ENCODE measurements around the gene ZNF148. TPM values are rescaled to one million over a fixed set of nuclear protein-coding genes. Genes with fewer than 3 reads are reported as not detected.
A peak's percentile ranks its signal among the peaks of the same experiment; 100 is the strongest.

Gene ZNF148
- total RNA-seq, 6 experiments from 2014 or later, result 14.3 to 22.6 (median 20.4) TPM

DNA sequence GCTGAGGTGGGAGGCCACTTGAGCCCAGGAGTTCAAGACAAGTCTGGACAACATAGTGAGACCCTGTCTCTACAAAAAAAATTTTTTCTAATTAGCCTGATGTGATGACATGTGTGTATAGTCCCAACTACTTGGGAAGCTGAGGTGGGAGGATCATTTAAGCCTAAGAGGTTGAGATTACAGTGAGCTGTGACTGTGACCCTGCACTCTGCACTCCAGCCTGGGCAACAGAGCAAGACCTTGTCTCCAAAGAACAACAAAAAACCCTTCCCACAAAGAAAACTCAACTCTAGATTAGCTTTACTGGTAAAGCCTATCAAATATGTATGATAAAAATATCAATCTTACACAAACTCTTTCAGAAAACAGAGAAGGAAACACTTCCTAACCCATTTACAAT is 68.5 kb downstream of the ZNF148 start:
- ATAC-seq (peak in 3 of 4 donors; percentile 20 to 38 (median 29)), DNase-seq (no peak)
- Histone ChIP-seq H3K9me3 (no peaks in the 10 kb centered on the region), H3K27me3 (no peaks in the 10 kb centered on the region), H3K4me3 (no peak overlapping the region), H3K27ac (no peak overlapping the region), H3K36me3 (no peaks in the 10 kb centered on the region), H3K4me1 (peaks cover 0 to 17% (median 5%) of the 10 kb centered on the region in 4 donors)
- intact Hi-C loops (cut with DNase I), result no loop called here
- TF ChIP-seq, protein P1, sequence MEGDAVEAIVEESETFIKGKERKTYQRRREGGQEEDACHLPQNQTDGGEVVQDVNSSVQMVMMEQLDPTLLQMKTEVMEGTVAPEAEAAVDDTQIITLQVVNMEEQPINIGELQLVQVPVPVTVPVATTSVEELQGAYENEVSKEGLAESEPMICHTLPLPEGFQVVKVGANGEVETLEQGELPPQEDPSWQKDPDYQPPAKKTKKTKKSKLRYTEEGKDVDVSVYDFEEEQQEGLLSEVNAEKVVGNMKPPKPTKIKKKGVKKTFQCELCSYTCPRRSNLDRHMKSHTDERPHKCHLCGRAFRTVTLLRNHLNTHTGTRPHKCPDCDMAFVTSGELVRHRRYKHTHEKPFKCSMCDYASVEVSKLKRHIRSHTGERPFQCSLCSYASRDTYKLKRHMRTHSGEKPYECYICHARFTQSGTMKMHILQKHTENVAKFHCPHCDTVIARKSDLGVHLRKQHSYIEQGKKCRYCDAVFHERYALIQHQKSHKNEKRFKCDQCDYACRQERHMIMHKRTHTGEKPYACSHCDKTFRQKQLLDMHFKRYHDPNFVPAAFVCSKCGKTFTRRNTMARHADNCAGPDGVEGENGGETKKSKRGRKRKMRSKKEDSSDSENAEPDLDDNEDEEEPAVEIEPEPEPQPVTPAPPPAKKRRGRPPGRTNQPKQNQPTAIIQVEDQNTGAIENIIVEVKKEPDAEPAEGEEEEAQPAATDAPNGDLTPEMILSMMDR (IDR thresholded peaks at IDR 0.05), result no peak
- TF ChIP-seq POLR2A (IDR thresholded peaks at IDR 0.05), result no peak

DNA sequence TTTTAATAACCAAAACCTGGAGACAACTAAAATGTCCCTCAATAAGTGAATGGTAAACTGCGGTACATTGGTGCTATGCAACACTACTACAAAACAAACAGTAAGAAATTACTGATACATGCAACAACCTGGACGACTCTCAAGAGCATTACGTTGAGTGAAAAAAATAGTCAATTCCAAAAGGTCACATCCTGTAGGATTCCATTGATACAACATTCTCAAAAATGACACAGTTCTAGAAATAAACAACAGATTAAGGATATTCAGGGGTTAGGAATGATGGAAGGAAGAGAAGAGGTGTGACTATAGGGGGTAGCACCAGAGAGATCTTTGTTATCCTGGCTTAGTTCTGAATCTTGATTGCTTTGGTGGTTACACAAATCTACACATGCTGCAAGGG is 72.2 kb downstream of the ZNF148 start:
- Histone ChIP-seq H3K27me3 (no peaks in the 10 kb centered on the region), H3K27ac (no peak overlapping the region), H3K4me1 (peaks cover 0 to 5% (median 0%) of the 10 kb centered on the region in 4 donors), H3K9me3 (no peaks in the 10 kb centered on the region), H3K4me3 (no peak overlapping the region), H3K36me3 (no peaks in the 10 kb centered on the region)
- TF ChIP-seq, protein P1 (IDR thresholded peaks at IDR 0.05), result no peak
- no peak for TF ChIP-seq POLR2A (IDR thresholded peaks at IDR 0.05)
- DNase-seq (no peak), ATAC-seq (peak in 2 of 4 donors; percentile 17 to 78)
- intact Hi-C loops (cut with DNase I), result no loop called here
- 58% methylated on average over 3 of the region's 3 CpGs for WGBS (ENCODE audit: insufficient coverage, low coverage, low lambda C conversion rate, missing lambda C conversion rate)

DNA sequence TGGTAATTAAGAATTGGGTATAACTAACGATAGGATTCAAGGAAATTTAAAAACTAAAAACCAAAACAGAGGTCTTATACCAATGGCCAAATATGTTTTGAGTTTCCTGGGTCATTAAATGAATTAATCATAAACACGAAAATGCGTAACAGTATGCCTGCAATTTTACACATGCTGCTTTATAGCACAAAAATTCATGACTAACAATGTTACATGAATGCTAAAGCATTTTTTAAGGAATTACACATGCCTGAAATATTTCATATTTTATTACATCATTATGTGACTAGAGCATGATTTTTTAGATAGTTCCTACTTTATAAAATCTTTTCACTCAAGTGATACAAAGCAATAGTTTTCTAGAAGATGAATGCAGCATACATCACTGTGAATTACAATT is 74.7 kb downstream of the ZNF148 start:
- H3K9me3 ChIP-seq, result no peaks in the 10 kb centered on the region
- 92% methylated on average over 3 of the region's 3 CpGs for WGBS (ENCODE audit: insufficient coverage, low coverage, low lambda C conversion rate, missing lambda C conversion rate)
- H3K4me3 ChIP-seq, result no peak overlapping the region
- H3K4me1 ChIP-seq, result no peaks in the 10 kb centered on the region
- no peaks in the 10 kb centered on the region for H3K27me3 ChIP-seq
- no peak overlapping the region for H3K27ac ChIP-seq
- no peak for ATAC-seq
- intact Hi-C loops (cut with DNase I), result no loop called here
- no peak for DNase-seq
- no peaks in the 10 kb centered on the region for H3K36me3 ChIP-seq
- no peak for TF ChIP-seq POLR2A (IDR thresholded peaks at IDR 0.05)
- TF ChIP-seq, protein P1 (IDR thresholded peaks at IDR 0.05), result no peak

DNA sequence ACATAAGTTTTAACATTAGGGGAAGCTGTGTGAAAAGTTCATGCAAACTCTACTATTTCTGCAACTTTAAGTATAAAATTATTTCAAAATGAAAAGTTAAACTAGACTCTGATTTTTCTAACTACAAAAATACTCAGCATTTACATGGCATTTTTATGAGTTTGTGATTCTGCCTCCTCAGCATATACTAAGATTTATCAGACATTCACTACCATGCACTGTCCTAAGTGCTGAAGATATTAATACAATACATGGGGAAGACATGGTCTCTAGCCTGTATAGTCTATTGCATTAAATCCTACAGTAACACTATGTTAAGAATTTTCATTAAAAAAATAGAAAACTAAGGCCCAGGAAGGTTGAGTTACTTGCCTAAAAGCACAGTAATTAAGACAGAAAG is 80.7 kb downstream of the ZNF148 start:
- ATAC-seq (no peak), DNase-seq (no peak)
- H3K4me3 ChIP-seq, result no peak overlapping the region
- peaks cover 0 to 5% (median 0%) of the 10 kb centered on the region in 4 donors for H3K4me1 ChIP-seq
- intact Hi-C loops (cut with DNase I), result no loop called here
- no peaks in the 10 kb centered on the region for H3K36me3 ChIP-seq
- H3K27me3 ChIP-seq, result no peaks in the 10 kb centered on the region
- TF ChIP-seq, protein P1 (IDR thresholded peaks at IDR 0.05), result no peak
- TF ChIP-seq POLR2A (IDR thresholded peaks at IDR 0.05), result no peak
- H3K9me3 ChIP-seq, result no peaks in the 10 kb centered on the region
- H3K27ac ChIP-seq, result no peak overlapping the region

DNA sequence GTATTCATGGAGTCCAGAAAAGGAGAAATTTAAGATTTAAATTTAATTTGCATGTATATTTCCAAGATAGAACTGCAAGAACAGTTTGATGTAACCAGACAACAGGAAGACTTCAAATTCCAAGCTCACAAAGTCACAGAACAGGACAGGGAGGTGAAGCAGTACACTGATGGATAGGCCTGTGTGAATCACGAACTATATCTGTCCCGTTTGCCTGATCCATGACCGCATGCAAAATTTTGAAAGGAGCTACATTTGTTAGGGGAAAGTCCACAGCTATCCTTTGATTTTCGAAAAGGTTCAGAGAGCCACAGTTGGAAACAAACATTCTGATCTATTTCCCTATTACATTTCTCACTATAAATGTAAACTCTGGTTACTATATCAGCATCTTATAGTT is 83.1 kb downstream of the ZNF148 start:
- Histone ChIP-seq H3K4me3 (no peak overlapping the region), H3K9me3 (no peaks in the 10 kb centered on the region), H3K4me1 (peaks cover 0 to 5% (median 0%) of the 10 kb centered on the region in 4 donors), H3K27me3 (no peaks in the 10 kb centered on the region), H3K36me3 (no peaks in the 10 kb centered on the region), H3K27ac (no peak overlapping the region)
- intact Hi-C loops (cut with DNase I), result no loop called here
- WGBS (ENCODE audit: insufficient coverage, low coverage, low lambda C conversion rate, missing lambda C conversion rate), result 50% methylated on average over 4 of the region's 4 CpGs
- ATAC-seq (peak; percentile 47 to 94 (median 60)), DNase-seq (no peak)
- TF ChIP-seq, protein P1 (IDR thresholded peaks at IDR 0.05), result no peak
- no peak for TF ChIP-seq POLR2A (IDR thresholded peaks at IDR 0.05)
